ENCODE measurements around the gene COQ8A.

DNA sequence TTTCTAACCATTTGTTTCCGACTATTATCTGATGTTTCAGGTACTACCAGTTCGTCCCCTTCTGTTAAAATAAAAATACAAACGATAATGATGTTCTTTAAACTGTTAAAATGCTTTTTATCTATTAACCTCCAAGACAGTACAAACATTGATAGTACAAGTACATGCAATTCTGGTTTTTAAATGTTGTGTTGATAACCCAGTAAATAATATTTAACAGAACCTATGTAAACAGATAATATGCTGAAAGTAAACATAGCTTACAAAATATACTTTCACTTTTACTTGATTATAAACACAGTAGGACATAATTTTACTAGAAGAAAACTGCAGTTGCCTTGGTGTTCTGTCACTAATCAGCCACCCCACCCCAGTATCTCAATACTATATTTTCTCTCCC is 76.9 kb downstream of the COQ8A start:
- TF ChIP-seq, protein P1, sequence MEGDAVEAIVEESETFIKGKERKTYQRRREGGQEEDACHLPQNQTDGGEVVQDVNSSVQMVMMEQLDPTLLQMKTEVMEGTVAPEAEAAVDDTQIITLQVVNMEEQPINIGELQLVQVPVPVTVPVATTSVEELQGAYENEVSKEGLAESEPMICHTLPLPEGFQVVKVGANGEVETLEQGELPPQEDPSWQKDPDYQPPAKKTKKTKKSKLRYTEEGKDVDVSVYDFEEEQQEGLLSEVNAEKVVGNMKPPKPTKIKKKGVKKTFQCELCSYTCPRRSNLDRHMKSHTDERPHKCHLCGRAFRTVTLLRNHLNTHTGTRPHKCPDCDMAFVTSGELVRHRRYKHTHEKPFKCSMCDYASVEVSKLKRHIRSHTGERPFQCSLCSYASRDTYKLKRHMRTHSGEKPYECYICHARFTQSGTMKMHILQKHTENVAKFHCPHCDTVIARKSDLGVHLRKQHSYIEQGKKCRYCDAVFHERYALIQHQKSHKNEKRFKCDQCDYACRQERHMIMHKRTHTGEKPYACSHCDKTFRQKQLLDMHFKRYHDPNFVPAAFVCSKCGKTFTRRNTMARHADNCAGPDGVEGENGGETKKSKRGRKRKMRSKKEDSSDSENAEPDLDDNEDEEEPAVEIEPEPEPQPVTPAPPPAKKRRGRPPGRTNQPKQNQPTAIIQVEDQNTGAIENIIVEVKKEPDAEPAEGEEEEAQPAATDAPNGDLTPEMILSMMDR (IDR thresholded peaks at IDR 0.05; ENCODE audit: insufficient read depth, low read length), result no peak
- TF ChIP-seq POLR2AphosphoS5 (IDR thresholded peaks at IDR 0.05; ENCODE audit: low read depth), result no peak
